ENCODE results near the gene ZFY. TPM values are rescaled to one million over a fixed set of nuclear protein-coding genes. Genes with fewer than 3 reads are reported as not detected.

The ZFY gene
- total and polyA plus RNA-seq, 2 of the 13 experiments (the other 11 are each of a cell fraction or from before 2014, with no cell fraction given), result 3.3 to 17.1 TPM

DNA sequence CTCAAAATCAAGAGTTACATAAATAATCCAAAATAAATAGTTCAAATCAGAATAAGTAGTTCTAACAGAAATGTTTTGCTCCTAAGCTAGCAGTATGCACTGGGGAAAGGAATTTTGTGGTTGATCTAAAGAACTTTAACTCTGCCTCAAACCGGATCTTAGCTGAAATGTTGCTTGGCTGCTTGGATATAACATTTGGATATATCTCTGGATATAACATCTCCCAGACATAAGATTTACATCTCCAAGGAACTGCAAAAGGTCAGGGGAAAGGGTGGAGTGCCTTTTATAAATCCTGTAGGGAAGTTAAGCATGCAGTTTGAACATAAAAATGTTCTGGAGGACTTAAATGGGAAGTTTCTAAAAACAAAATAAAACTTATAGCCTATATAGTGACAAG is 83.4 kb downstream of the ZFY start:
- intact Hi-C loops (cut with micrococcal nuclease; ENCODE audit: unreplicated experiment), result no loop called here
- no TSS peak for BruUV-seq (replicated peaks)
- H3K9ac ChIP-seq (ENCODE audit: insufficient read depth, low read depth, low read length), result no peak overlapping the region
- H3K79me2 ChIP-seq (ENCODE audit: insufficient read depth, low read length), result no peaks in the 10 kb centered on the region
- H3K4me1 ChIP-seq (ENCODE audit: insufficient read depth, low read length), result no peaks in the 10 kb centered on the region; the same call in 1 of the 2 replicates
- no peaks in the 10 kb centered on the region for H3K27me3 ChIP-seq (ENCODE audit: control insufficient read depth in 1 of 2, insufficient read depth in 2 of 2, low read length in 2 of 2)
- H4K20me1 ChIP-seq (ENCODE audit: insufficient read depth, low read length), result no peaks in the 10 kb centered on the region
- FAIRE-seq (no peak), ATAC-seq (no peak), DNase-seq (ENCODE audit: low spot score) (no peak)
- in situ Hi-C loops (cut with HindIII; ENCODE audit: extremely low pct_ligation_motif_present, low pct_unique_long_range_greater_than_20kb), result no loop called here
- TF ChIP-seq NR1H2 (CRISPR knock-in tag; IDR thresholded peaks at IDR 0.05; ENCODE audit: borderline replicate concordance, low read depth) (no peak), U2AF2 (IDR thresholded peaks at IDR 0.05; ENCODE audit: low read depth, low read length) (no peak)
- TF ChIP-seq, protein P1, sequence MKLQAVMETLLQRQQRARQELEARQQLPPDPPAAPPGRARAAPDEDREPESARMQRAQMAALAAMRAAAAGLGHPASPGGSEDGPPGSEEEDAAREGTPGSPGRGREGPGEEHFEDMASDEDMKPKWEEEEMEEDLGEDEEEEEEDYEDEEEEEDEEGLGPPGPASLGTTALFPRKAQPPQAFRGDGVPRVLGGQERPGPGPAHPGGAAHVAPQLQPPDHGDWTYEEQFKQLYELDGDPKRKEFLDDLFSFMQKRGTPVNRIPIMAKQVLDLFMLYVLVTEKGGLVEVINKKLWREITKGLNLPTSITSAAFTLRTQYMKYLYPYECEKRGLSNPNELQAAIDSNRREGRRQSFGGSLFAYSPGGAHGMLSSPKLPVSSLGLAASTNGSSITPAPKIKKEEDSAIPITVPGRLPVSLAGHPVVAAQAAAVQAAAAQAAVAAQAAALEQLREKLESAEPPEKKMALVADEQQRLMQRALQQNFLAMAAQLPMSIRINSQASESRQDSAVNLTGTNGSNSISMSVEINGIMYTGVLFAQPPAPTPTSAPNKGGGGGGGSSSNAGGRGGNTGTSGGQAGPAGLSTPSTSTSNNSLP (IDR thresholded peaks at IDR 0.05; ENCODE audit: low read depth, low read length), result no peak
- TF ChIP-seq, protein P2, sequence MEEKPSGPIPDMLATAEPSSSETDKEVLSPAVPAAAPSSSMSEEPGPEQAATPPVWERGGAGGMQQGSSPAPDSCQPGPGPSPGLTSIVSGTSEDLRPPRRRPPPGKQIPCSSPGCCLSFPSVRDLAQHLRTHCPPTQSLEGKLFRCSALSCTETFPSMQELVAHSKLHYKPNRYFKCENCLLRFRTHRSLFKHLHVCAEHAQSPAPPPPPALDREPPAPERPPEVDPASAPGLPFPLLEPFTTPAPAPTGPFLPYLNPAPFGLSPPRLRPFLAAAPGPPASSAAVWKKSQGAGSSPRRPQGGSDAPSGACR (CRISPR knock-in tag; IDR thresholded peaks at IDR 0.05), result no peak
- TF ChIP-seq, protein P3, sequence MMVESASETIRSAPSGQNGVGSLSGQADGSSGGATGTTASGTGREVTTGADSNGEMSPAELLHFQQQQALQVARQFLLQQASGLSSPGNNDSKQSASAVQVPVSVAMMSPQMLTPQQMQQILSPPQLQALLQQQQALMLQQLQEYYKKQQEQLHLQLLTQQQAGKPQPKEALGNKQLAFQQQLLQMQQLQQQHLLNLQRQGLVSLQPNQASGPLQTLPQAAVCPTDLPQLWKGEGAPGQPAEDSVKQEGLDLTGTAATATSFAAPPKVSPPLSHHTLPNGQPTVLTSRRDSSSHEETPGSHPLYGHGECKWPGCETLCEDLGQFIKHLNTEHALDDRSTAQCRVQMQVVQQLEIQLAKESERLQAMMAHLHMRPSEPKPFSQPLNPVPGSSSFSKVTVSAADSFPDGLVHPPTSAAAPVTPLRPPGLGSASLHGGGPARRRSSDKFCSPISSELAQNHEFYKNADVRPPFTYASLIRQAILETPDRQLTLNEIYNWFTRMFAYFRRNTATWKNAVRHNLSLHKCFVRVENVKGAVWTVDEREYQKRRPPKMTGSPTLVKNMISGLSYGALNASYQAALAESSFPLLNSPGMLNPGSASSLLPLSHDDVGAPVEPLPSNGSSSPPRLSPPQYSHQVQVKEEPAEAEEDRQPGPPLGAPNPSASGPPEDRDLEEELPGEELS (CRISPR knock-in tag; IDR thresholded peaks at IDR 0.05), result no peak
- H3K4me2 ChIP-seq (ENCODE audit: low read depth, low read length), result no peak overlapping the region
- no peak overlapping the region for H3K4me3 ChIP-seq (replicated peaks in 1 of 3; ENCODE audit: insufficient read depth in 1 of 3, low read depth in 2 of 3, low read length in 3 of 3)
- H3K27ac ChIP-seq (ENCODE audit: extremely low read length, insufficient read depth, low read length), result no peak overlapping the region
- ChIA-PET POLR2A (no interaction called here), CTCF (ENCODE audit: low intra/inter-chr PET ratio, low total read pairs) (no interaction called here)
- H3K36me3 ChIP-seq (replicated peaks in 1 of 2; ENCODE audit: control insufficient read depth in 1 of 2, insufficient read depth in 2 of 2, low read length in 2 of 2), result no peaks in the 10 kb centered on the region
- H3K9me3 ChIP-seq (ENCODE audit: low read length), result no peaks in the 10 kb centered on the region
- WGBS (ENCODE audit: low lambda C conversion rate), result 86% methylated on average over 1 of the region's 1 CpG
- H2AFZ ChIP-seq (ENCODE audit: low read length), result no peak overlapping the region

Data from HepG2 (cell line).